AG09309 (cell line): ENCODE measurements around the gene DNA2.
"Not testable (repeated sequence)": the region's sequence is repeated elsewhere in the genome, so short reads cannot be mapped to it uniquely, and the experiment has no call there.

Source experiments
- DNase-seq: peaks from one replicate; pipeline ENCODE4 v3.0.0-alpha.2; 2010; ENCODE audit warnings: low read depth
- H3K4me3 ChIP-seq: 2 replicates; pipeline ENCODE4 v1.5.1; 2011; ENCODE audit warnings: mild to moderate bottlenecking, low read depth, low read length, moderate library complexity; ENCODE audit not compliant: control insufficient read depth
- TF ChIP-seq, protein P1 (sequence below): IDR thresholded peaks from 2 replicates; pipeline ENCODE4 v1.5.1; 2011; ENCODE audit warnings: mild to moderate bottlenecking, low read depth, low read length, inconsistent platforms; ENCODE audit not compliant: insufficient read depth, control insufficient read depth; ENCODE audit errors: missing control alignments

The DNA2 gene

DNA sequence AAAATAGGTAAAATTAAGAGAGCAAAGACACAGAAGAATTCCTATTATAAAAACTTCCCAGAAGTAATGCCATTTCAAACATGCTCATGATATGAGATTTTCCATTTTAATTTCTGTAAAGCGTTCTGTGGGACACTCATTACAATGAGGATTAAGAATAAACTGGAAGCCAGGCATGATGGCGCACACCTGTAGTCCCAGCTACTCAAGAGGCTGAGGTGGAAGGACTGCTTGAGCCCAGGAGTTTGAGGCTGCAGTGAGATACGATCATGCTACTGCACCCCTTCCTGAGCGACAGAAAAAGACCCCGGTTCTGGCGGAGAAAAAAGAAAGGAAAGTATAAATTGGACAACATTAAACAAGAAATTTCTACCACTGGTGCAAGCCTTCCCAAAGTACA is 1.5 kb downstream of the DNA2 start:
- TF ChIP-seq, protein P1, sequence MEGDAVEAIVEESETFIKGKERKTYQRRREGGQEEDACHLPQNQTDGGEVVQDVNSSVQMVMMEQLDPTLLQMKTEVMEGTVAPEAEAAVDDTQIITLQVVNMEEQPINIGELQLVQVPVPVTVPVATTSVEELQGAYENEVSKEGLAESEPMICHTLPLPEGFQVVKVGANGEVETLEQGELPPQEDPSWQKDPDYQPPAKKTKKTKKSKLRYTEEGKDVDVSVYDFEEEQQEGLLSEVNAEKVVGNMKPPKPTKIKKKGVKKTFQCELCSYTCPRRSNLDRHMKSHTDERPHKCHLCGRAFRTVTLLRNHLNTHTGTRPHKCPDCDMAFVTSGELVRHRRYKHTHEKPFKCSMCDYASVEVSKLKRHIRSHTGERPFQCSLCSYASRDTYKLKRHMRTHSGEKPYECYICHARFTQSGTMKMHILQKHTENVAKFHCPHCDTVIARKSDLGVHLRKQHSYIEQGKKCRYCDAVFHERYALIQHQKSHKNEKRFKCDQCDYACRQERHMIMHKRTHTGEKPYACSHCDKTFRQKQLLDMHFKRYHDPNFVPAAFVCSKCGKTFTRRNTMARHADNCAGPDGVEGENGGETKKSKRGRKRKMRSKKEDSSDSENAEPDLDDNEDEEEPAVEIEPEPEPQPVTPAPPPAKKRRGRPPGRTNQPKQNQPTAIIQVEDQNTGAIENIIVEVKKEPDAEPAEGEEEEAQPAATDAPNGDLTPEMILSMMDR: no peak
- no peak for DNase-seq
- peak overlapping the region; percentile 5 for H3K4me3 ChIP-seq

DNA sequence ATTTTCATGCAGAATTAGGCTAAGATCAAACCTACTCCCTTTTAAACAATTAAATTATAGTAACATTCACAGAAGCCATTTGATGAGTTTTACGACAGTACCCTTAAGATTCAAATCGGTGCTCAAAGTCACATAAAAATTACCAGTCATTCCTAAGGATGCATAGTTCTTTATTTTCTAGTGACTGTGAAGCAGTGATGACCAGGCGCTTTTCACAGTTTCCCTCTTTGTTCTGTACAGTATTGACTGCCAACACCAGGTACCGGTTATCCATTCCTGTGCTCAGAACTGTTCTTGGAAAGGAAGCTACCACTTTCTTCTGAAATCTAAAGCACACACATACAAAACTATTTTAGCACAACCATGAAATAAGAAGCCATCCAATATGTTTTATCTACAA is 1.9 kb downstream of the DNA2 start:
- TF ChIP-seq, protein P1: no peak
- no peak overlapping the region for H3K4me3 ChIP-seq
- no peak for DNase-seq

DNA sequence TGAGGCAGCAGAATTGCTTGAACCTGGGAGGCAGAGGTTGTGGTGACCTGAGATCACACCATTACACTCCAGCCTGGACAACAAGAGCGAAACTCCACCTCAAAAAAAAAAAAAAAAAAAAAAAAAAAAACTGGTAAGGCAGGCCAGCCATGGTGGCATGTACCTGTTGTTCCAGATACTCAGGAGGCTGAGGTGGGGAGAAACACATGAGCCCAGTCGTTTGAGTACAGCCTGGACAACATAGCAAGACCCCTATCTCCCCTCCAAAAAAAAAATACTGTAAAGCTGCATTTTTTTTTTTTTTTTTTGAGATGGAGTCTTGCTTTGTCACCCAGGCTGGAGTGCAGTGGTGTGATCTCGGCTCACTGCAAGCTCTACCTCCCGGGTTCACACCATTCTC is 7.0 kb downstream of the DNA2 start:
- DNase-seq, H3K4me3 ChIP-seq: not testable (repeated sequence)

DNA sequence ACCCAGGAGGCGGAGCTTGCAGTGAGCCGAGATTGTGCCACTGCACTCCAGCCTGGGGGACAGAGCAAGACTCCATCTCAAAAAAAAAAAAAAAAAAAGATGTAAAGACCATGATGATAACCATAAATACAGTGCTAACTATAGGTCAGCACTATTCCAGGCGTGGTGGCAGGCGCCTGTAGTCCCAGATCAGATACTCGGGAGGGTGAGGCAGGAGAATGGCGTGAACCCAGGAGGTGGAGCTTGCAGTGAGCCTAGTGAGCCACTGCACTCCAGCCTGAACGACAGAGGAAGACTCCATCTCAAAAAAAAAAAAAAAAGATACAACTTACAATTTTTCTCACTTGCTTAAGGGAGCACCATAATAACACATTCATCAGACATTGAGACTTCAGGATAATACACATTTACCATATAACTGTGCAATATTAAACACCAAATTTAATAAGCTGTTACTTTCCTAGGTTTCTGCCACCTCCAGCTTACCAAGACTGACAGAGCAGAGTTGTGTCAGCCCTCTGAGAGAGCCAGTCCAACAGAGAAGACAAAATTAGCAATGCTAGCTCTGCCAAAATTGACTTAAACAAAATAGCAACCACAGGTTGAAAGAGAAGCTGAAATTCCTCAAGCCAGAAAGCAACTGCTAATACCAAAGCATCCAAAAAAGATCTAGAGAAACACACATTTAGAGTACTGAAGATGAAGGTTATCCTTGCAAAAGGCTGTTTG is 8.2 kb downstream of the DNA2 start:
- DNase-seq: no peak
- TF ChIP-seq, protein P1: no peak
- no peak overlapping the region for H3K4me3 ChIP-seq

DNA sequence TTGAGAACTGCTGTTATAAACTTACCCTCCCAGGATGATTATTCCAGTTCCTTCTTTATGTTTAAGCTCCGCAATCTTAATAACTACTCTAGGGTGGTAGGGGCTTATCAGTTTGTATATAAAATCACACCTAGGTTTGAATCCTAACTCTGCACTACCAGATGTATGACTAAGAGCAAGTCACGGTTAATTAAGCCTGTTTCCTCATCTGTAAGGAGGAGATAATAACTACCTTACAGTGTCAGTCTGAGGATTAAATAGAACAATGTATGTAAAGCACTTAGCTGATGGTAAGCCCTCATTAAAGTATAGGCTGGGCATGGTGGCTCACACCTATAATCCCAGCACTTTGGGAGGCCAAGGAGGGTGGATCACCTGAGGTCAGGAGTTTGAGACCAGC is 9.2 kb downstream of the DNA2 start:
- no peak overlapping the region for H3K4me3 ChIP-seq
- DNase-seq: no peak
- TF ChIP-seq, protein P1: no peak

DNA sequence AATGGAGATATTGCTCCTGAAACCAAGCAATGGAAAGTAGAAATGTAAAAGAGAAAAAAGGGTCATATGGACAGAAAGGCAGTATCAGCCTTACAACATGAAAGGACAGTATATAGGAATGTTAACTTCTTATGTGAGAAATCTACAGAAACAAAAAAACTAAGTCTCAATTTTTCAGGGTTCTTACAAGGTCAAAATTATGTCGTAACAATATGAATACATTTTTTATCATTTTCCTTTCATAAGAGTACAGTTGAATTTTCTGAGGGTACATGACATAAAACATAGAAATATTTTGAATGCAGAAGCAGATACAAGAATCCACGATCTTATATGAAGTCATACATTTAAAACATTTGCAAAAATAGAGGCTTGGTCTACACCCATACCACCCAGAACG is 10.7 kb downstream of the DNA2 start:
- no peak for DNase-seq
- TF ChIP-seq, protein P1: no peak
- H3K4me3 ChIP-seq: no peak overlapping the region

DNA sequence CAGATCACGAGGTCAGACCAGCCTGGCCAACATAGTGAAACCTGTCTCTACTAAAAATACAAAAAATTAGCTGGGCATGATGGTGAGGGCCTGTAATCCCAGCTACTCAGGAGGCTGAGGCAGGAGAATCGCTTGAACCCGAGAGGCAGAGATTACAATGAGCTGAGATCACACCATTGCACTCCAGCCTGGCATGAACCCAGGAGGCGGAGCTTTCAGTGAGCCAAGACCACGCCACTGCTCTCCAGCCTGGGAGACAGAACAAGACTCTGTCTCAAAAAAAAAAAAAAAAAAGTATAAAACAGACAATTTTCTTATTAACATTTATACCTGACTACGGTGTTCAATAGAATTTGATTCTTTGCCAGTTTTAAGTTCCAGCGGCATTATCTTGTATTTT is 22.1 kb downstream of the DNA2 start:
- not testable (repeated sequence) for DNase-seq

DNA sequence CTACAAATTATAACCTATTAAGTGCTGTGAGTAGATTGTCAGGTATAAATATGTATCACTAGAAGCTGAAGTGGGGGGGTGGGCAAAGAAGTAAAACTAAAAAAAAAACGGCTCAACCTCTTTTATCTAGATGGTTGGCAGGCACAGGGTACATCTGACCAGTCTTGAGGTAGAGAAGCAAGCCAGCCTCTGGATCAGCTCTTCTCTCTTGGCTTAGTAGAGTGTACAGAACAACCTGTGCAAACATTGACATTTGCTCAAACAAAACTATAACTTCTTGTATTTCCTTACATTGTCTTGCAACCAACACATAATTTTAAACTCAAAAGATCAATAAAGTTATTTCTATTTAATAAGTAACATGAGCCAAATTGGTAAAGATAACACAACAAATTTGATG is 25.6 kb downstream of the DNA2 start:
- TF ChIP-seq, protein P1: no peak
- H3K4me3 ChIP-seq: no peak overlapping the region
- DNase-seq: no peak

More for the DNA sequence above, 22.1 kb downstream of the DNA2 start:
- not testable (repeated sequence) for H3K4me3 ChIP-seq
